Stimulated activated CD4-positive, alpha-beta T cell treated with anti-CD3 and anti-CD28 coated beads, Interleukin-2, amount 100 ng/mL, for 48 hours (primary cell): ENCODE results near the gene CACFD1.

ENCODE experiments used
- DNase-seq, 2 donors: peaks; one replicate each; pipeline ENCODE4 v3.0.0-alpha.2; 2020

Gene CACFD1

GRCh38 chr9:133505901-133506652 lies 46.3 kb downstream of the CACFD1 start:
- DNase-seq, result no peak

- no peak for DNase-seq
Observed at GRCh38 chr9:133506653-133507038, 46.9 kb downstream of the CACFD1 start.

GRCh38 chr9:133507246-133507965 lies 47.6 kb downstream of the CACFD1 start:
- DNase-seq, result no peak

- DNase-seq, result no peak
Observed at GRCh38 chr9:133508046-133508445, 48.3 kb downstream of the CACFD1 start.

- no peak for DNase-seq
Observed at GRCh38 chr9:133509179-133510083, 49.7 kb downstream of the CACFD1 start.

GRCh38 chr9:133510926-133511505 lies 51.2 kb downstream of the CACFD1 start:
- no peak for DNase-seq

- DNase-seq, result no peak
Observed at GRCh38 chr9:133511607-133512006, 51.8 kb downstream of the CACFD1 start.

GRCh38 chr9:133512253-133513213 lies 52.8 kb downstream of the CACFD1 start:
- DNase-seq, result no peak

- no peak for DNase-seq
Observed at GRCh38 chr9:133513214-133514100, 53.7 kb downstream of the CACFD1 start.

GRCh38 chr9:133514460-133515239 lies 54.9 kb downstream of the CACFD1 start:
- DNase-seq, result no peak

- DNase-seq, result no peak
Observed at GRCh38 chr9:133515240-133515610, 55.4 kb downstream of the CACFD1 start.

- DNase-seq, result no peak
Observed at GRCh38 chr9:133515615-133516255, 56.0 kb downstream of the CACFD1 start.

GRCh38 chr9:133516256-133516960 lies 56.6 kb downstream of the CACFD1 start:
- no peak for DNase-seq

GRCh38 chr9:133516961-133517350 lies 57.2 kb downstream of the CACFD1 start:
- no peak for DNase-seq

GRCh38 chr9:133517711-133518110 lies 57.9 kb downstream of the CACFD1 start:
- no peak for DNase-seq

GRCh38 chr9:133518200-133518599 lies 58.4 kb downstream of the CACFD1 start:
- DNase-seq, result no peak

GRCh38 chr9:133518706-133519449 lies 59.1 kb downstream of the CACFD1 start:
- no peak for DNase-seq

GRCh38 chr9:133519693-133520092 lies 59.9 kb downstream of the CACFD1 start:
- no peak for DNase-seq
